DOHH2 (cell line): ENCODE data around the gene HCRTR1.

Experiments used
- H3F3A ChIP-seq: fragments of 200-600 bp; sonication (generic), shearing (Covaris generic); 2 replicates; pipeline ENCODE4 v1.6.0; 2016; ENCODE audit warnings: antibody characterized with exemption, mild to moderate bottlenecking; ENCODE audit not compliant: control insufficient read depth, insufficient read depth
- H3K27ac ChIP-seq: fragments of 200-600 bp; sonication (generic); 2 replicates; pipeline ENCODE4 v1.5.1; 2014; ENCODE audit warnings: low read depth, mild to moderate bottlenecking, low read length, moderate library complexity
- H3K27me3 ChIP-seq: fragments of 200-600 bp; sonication (generic); 2 replicates; pipeline ENCODE4 v1.6.1; 2014; ENCODE audit warnings: mild to moderate bottlenecking, low read length, mixed read lengths; ENCODE audit not compliant: control insufficient read depth
- H3K36me3 ChIP-seq: fragments of 200-600 bp; sonication (generic); 2 replicates; pipeline ENCODE4 v1.6.1; 2014; ENCODE audit warnings: mild to moderate bottlenecking, low read length, moderate library complexity, mixed read lengths; ENCODE audit not compliant: control insufficient read depth
- H3K4me1 ChIP-seq: fragments of 200-600 bp; sonication (generic); 2 replicates; pipeline ENCODE4 v1.6.1; 2014; ENCODE audit warnings: mild to moderate bottlenecking, low read length, mixed read lengths; ENCODE audit not compliant: control insufficient read depth
- H3K4me2 ChIP-seq: fragments of 200-600 bp; sonication (generic); 2 replicates; pipeline ENCODE4 v1.6.0; 2014; ENCODE audit warnings: mild to moderate bottlenecking, low read length, moderate library complexity
- H3K4me3 ChIP-seq: fragments of 200-600 bp; sonication (generic); 2 replicates; pipeline ENCODE4 v1.5.1; 2014; ENCODE audit warnings: mild to moderate bottlenecking, low read length, mixed read lengths
- H3K79me2 ChIP-seq: fragments of 200-600 bp; sonication (generic); 2 replicates; pipeline ENCODE4 v1.6.1; 2014; ENCODE audit warnings: mild to moderate bottlenecking, low read length, mixed read lengths; ENCODE audit not compliant: control insufficient read depth
- H3K9me2 ChIP-seq: fragments of 200-600 bp; sonication (generic); replicated peaks from 2 replicates; pipeline ENCODE4 v1.6.1; 2014; ENCODE audit warnings: mild to moderate bottlenecking, low read length, mixed read lengths; ENCODE audit not compliant: control insufficient read depth
- H3K9me3 ChIP-seq: fragments of 200-600 bp; sonication (generic); 2 replicates; pipeline ENCODE4 v1.6.1; 2014; ENCODE audit warnings: antibody characterized with exemption, low read length, mixed read lengths; ENCODE audit not compliant: control insufficient read depth, insufficient read depth
- H4K20me1 ChIP-seq: fragments of 200-600 bp; sonication (generic); 2 replicates; pipeline ENCODE4 v1.6.0; 2014; ENCODE audit warnings: low read depth, mild to moderate bottlenecking, antibody characterized with exemption, low read length, moderate library complexity; ENCODE audit not compliant: control insufficient read depth, insufficient read depth
- EZH2phosphoT487 ChIP-seq: fragments of 200-600 bp; sonication (generic); IDR thresholded peaks from 2 replicates; pipeline ENCODE4 v1.6.1; 2017; ENCODE audit warnings: borderline replicate concordance, mild to moderate bottlenecking, antibody characterized with exemption, low read length, moderate library complexity, mixed read lengths
- TF ChIP-seq, protein P1 (sequence below): fragments of 200-600 bp; sonication (generic); IDR thresholded peaks from one replicate; pipeline ENCODE4 v1.5.1; 2014; ENCODE audit warnings: antibody characterized with exemption, mild to moderate bottlenecking, low read depth, low read length; ENCODE audit not compliant: poor library complexity, severe bottlenecking

The HCRTR1 gene

DNA sequence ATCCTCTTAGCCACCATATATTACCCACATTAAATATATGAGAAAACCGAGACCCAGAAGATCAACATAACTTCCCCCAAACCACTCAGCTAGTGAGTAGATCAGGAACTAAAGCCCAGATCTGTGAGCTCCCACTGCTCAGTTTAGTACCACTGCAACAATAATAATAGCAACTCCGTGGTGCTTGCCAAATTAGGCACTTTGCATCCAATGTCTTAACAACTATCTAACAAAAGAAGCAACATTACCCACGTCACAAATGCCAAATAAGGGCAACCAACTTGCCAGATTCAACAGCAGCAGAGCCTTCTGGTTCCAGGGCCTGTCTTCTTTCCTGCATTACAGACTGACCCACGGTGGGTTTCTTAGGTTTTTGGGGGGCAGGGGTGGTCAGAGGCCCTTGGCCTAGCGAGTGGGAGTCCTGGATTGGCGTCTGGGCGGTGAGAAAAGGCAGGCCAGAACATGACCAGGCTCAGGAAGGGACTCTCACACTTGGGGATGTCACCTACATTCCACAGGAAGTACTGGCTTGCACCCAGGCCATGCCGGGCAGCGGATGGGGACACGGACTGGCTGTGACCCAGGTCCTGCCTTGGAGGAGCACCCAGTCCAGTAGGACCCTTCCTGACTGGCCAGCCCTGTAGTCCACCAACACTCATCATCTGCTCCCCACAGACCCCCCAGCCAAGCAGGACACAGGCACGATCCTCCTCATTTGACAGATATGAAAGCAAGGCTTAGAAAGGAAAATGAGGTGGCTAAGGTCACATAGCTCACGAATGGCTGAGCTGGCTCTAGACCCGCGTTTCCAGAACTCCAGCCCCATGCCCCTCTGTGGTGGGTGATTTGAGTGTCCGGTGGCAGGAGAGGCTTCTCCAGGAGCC lies 4.6 kb downstream of the HCRTR1 start:
- no peaks in the 10 kb centered on the region for H3K9me2 ChIP-seq
- H3K4me3 ChIP-seq: no peak overlapping the region
- peaks cover 16% of the 10 kb centered on the region for H3K4me1 ChIP-seq
- no peaks in the 10 kb centered on the region for H4K20me1 ChIP-seq
- H3K27ac ChIP-seq: no peak overlapping the region
- H3K9me3 ChIP-seq: no peaks in the 10 kb centered on the region
- no peak overlapping the region for H3K4me2 ChIP-seq
- H3K36me3 ChIP-seq: no peaks in the 10 kb centered on the region
- H3F3A ChIP-seq: no peaks in the 10 kb centered on the region
- H3K27me3 ChIP-seq: peaks cover 17% of the 10 kb centered on the region
- TF ChIP-seq EZH2phosphoT487: no peak
- TF ChIP-seq, protein P1, sequence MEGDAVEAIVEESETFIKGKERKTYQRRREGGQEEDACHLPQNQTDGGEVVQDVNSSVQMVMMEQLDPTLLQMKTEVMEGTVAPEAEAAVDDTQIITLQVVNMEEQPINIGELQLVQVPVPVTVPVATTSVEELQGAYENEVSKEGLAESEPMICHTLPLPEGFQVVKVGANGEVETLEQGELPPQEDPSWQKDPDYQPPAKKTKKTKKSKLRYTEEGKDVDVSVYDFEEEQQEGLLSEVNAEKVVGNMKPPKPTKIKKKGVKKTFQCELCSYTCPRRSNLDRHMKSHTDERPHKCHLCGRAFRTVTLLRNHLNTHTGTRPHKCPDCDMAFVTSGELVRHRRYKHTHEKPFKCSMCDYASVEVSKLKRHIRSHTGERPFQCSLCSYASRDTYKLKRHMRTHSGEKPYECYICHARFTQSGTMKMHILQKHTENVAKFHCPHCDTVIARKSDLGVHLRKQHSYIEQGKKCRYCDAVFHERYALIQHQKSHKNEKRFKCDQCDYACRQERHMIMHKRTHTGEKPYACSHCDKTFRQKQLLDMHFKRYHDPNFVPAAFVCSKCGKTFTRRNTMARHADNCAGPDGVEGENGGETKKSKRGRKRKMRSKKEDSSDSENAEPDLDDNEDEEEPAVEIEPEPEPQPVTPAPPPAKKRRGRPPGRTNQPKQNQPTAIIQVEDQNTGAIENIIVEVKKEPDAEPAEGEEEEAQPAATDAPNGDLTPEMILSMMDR: no peak
- no peaks in the 10 kb centered on the region for H3K79me2 ChIP-seq

DNA sequence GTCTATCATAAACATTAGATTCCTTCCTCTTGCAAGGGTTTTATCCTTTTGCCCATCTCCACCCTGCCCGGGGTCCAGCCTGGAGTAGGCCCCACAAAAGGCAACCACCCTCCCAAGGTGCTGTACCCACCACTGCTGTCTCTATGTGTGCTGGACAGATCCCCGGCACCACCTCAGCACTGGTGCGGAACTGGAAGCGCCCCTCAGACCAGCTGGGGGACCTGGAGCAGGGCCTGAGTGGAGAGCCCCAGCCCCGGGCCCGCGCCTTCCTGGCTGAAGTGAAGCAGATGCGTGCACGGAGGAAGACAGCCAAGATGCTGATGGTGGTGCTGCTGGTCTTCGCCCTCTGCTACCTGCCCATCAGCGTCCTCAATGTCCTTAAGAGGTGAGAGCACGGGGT lies 5.9 kb downstream of the HCRTR1 start:
- TF ChIP-seq, protein P1: no peak
- TF ChIP-seq EZH2phosphoT487: no peak
- no peaks in the 10 kb centered on the region for H3K79me2 ChIP-seq
- H3K27ac ChIP-seq: no peak overlapping the region
- no peak overlapping the region for H3K4me2 ChIP-seq
- peaks cover 3% of the 10 kb centered on the region; the same call in 1 of the 2 replicates for H3K36me3 ChIP-seq
- H3K9me3 ChIP-seq: no peaks in the 10 kb centered on the region
- no peaks in the 10 kb centered on the region for H3F3A ChIP-seq
- H3K27me3 ChIP-seq: peaks cover 12% of the 10 kb centered on the region
- H3K4me1 ChIP-seq: peaks cover 8% of the 10 kb centered on the region
- no peak overlapping the region for H3K4me3 ChIP-seq
- no peaks in the 10 kb centered on the region for H4K20me1 ChIP-seq
- H3K9me2 ChIP-seq: no peaks in the 10 kb centered on the region

DNA sequence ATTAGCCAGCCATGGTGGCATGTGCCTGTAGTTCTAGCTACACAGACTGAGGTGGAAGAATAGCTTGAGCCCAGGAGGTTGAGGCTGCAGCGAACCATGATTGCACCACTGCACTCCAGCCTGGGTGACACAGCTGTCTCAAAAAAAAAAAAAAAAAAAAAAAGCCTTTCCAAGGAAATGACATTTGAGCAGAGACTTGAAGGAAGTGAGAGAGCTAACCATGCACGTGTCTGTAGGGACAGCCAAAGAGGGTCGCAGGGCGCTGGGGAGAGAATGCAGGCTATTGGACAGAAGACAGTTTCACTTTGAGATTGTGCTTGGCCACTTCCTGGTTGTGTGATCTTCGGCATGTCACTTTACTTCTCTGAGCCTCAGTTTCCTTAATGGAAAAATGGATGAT lies 6.8 kb downstream of the HCRTR1 start:
- TF ChIP-seq, protein P1: no peak
- TF ChIP-seq EZH2phosphoT487: no peak
- Histone ChIP-seq H3K4me1 (peaks cover 7% of the 10 kb centered on the region), H4K20me1 (no peaks in the 10 kb centered on the region)

More for the DNA sequence above, 6.8 kb downstream of the HCRTR1 start:
- Histone ChIP-seq H3F3A (no peaks in the 10 kb centered on the region), H3K27ac (no peak overlapping the region), H3K27me3 (peaks cover 3% of the 10 kb centered on the region; the same call in 1 of the 2 replicates), H3K4me2 (no peak overlapping the region), H3K9me3 (no peaks in the 10 kb centered on the region), H3K79me2 (no peaks in the 10 kb centered on the region), H3K36me3 (peaks cover 12% of the 10 kb centered on the region), H3K4me3 (no peak overlapping the region), H3K9me2 (no peaks in the 10 kb centered on the region)
